Cerebellar cortex (tissue), 1 donor: ENCODE results near the gene PAPLN.

Experiments
- DNase-seq: peaks from one replicate; pipeline ENCODE4 v3.0.0-alpha.2; 2015; ENCODE audit warnings: low spot score

PAPLN gene

DNA sequence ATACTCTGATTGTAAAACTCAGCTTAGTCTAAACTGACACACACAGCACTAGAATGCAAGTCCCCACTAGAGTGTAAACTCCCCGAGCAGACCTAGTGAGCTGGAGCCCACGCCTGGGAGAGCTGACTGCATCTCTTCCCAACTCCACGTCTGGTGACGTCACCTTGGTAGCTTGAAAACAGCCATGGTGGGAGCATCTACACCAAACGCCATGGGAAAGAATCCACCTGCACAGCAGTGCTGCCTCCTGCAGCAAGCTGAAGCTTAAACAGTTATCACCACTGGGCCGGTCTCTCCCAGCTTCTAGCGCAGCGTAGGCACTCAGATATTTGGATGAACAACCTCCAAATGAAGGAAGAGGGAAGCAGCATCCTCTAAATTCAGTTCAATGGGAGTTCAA lies 4.3 kb upstream of the PAPLN start:
- DNase-seq: no peak

DNA sequence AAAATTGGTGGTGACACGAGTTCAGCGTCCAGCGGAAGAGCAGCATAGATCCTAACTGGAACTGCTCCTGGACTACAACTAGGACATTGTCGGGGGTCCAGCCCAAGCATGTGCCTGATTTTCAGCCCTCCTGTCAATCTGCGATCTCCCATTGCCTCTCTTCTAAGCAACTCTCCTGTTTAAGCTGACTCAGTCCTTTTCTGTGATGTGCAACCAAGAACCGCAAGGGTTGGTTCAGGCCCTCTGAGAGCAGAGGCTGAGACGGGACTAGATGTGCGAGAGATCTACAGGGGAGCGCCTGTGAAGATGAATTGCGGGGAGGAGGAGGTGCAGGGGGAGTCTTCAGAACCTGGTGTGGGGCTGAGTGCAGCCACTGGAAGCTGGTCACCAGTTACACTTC lies 3.7 kb upstream of the PAPLN start:
- no peak for DNase-seq

DNA sequence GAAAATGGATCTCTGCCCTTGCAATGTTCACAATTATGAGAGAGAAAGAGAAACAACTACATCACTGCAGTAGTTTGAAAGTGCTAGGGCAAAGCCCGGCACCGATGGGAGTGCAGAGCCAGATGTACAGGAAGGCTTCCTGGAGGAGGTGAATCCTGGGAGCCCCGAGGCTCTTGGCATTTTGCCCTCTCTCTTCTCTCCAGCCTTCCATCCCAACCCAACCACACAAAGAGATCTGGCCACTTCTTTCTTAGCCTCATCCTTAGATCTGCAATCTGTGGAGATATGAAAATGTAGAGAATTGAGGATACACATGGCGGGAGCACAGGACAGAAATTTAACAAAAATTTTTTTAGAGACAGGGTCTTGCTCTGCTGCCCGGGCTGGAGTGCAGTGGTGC lies 3.3 kb upstream of the PAPLN start:
- DNase-seq: no peak

DNA sequence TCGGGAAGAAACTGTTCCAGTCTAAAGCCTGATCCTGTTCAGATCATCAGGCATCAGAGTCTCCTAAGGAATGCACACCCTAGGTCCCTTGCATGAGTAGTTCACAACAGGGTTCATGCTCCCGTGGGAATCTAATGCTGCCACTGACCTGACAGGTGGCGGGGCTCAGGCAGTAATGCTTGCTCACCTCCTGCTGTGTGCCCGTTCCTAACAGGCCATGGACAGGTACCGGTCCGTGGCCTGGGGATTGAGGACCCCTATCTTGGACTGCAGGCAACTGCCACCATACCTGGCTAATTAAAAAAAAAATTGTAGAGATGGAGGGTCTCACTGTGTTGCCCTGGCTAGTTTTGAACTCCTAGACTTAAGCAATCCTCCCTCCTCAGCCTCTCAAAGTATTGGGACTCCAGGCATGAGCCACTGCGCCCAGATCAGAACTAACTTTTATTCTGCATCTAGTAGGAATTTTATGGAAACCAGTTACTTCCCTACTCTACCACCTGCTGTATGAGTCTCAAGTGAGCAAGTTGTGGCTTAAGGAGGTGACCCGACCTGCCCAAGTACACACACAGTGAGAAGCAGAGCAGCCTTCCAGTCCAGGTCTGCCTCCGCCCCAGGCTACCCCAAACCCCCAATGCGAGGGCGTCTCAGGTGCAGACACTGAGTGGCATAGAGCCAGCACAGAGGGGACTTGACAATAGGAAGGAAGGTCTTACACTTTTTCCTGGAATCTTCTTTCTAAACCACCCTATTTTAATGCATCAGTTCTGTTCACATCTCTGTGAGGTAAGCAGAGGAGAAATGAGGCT lies 2.5 kb upstream of the PAPLN start:
- no peak for DNase-seq

DNA sequence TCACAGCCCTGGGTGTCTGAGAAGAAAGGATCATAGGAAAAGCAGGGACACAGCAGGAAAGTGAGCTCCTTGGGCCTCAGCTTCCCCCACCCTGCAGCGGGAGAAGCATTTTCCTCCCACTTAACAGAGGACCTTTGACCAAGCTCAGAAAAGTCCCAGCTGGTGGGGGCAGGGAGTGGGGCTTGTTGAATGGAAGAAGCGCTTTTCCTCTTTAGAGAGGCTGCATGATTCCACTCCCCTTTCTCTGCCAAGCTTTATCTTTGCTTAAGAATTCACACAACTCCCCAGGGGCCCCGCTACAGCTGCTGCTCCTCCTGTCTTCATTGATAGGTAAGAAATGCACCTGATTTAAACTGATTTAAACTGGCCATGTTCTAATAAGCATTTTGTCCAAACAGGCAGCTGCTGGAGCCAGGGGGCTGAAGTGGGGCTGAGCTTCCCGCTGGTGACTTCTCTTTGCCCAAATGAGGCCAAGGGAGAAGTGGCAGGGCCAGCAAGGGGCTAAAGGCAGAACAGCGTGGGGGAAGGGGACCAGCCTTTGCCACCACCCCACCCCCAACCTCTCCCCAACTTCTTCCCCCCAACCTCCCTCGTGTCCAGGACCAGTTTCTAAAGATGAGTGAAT lies 1.7 kb upstream of the PAPLN start:
- DNase-seq: no peak

DNA sequence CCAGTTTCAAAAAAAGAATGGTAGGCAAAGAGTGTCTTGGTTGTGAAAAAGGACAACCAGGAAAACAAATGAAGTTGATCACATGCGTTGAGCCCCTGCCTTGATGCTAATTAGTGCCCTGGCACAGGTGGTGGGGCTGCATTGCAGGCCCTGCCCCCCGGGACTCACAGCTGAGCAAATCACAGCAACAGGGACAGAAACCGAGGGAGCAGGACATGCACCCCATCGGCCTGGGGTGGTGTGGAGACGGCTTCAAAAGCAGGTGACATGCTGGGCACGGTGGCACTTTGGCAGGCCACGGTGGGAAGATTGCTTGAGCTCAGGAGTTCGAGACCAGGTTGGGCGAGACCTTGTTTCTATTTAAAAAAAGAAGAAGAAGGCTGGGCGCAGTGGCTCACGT lies 1.1 kb upstream of the PAPLN start:
- no peak for DNase-seq

DNA sequence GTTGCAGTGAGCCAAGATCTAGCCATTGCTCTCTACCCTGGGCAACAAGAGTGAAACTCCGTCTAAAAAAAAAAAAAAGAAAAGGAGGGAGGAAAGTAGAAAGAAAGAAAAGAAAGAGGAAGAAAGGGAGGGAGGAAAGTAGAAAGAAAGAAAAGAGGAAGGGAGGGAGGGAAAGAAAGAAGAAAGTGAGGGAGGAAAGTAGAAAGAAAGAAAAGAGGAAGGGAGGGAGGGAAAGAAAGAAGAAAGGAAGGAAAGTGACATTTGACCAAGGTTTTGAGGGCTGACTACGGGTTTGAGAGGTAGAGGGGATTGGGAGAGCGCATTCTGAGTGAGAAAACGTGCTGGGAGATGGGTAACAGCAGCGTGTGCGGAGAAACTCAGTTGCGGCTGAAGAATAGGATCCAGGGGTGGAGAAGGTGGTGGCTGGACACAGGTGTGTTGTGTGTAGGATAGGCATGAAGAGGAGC lies 521 bp upstream of the PAPLN start:
- DNase-seq: no peak

DNA sequence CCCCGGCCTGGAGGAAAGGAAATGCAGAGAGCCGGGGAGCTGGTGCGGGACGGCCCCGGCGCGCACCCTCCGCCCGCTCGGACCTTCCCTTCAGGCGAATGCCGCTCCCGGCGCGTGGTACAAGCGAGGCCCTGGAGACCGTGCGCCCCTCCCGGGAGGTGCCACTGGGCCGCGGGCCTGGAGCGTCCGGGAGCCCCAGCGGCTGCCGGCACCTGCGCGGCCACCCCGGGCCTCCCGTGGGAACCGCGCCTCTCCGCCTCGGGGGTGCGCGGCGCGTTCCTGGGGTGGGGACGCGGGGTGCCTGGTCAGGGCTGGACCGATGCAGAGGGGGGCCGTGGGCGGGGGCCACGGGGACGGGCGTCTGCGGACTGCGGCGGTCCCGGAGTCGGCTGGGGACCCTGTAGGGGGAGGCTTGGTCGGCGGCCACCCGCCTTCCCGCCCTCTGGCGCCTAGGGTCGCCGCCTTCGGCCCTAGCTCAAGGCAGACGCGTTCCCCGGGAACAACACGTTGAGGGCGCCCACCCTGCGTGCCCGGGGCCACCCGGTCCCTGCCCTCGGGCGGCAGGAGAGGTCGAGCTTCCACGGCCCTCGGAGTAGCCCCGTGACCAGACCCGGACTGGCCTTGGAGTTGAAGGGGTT lies 599 bp downstream of the PAPLN start:
- DNase-seq: no peak

DNA sequence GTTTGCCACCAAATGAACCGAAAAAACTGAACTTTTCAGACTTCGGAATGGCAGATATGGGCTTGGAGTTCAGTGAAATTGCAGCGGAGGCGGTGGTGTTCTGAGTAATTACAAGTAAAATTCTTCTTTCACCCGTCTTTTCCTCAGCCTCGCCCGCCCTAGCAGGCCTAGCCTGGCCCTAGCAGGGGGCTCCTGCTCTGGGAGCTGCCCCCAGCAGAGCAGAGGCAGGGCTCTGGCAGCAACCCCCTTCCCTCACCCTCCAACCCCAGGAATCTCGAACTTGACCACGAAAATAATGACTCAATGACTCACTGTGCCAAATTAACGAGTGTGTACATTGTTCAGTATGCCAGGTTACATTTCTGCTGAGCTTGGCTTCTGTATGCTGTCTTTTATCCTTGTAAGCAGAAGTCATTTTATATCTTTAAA lies 1.1 kb downstream of the PAPLN start:
- DNase-seq: no peak

DNA sequence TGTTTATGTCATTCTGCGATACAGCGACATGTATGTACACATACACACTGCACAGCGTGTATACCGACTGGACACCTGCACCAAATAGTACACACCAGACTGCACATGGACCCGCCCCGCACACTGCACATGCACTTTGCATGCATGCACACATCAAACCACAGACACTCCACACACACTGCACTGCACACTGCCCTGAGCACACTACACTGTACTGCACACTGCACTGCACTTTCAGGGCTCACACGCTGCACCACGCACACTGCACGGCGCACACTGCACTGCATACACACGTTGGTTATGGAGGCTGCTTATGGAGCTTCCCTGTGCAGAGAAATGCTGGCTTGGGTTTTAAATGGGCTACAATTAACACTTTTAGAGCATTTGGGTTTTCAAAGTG lies 1.6 kb downstream of the PAPLN start:
- DNase-seq: no peak

DNA sequence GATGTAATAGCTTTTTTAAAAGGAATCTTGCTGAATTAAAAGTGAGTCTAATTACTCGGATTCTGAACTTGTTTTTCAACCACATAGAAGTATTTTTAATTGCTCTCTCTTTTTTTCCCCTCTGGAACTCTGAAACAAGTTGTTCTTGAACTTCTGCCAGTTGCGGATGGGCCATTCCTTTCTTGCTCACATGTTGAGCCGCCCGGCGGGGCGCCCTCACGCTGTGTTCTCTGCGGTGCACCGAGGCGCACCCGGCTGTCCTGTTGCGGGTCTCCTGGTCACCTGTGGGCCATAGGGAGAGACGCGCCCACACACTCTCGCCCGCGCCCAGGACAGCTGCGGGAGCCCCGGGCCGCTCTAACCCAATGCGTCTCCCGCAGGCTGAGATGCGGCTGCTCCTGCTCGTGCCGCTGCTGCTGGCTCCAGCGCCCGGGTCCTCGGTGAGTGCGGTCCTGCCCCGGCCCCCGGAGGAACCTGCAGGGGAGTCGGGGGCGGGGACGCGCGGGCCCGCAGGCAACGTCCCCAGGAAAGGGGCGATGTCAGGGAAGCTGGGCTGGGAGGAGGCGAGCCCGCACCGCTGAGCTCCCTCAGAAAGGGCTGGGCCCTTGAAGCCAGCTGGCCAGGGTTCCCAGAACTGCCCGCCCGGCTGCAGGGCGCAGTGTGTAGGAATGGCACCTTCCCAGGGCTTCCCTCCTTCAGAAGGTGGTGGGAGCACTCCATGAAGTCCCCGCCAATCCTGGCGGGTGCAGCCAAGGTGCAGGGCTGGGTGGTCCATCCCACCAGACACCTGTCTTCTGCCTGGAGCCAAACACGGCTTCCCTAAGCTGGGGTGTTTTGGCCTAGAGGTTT lies 2.3 kb downstream of the PAPLN start:
- DNase-seq: peak; percentile 7

DNA sequence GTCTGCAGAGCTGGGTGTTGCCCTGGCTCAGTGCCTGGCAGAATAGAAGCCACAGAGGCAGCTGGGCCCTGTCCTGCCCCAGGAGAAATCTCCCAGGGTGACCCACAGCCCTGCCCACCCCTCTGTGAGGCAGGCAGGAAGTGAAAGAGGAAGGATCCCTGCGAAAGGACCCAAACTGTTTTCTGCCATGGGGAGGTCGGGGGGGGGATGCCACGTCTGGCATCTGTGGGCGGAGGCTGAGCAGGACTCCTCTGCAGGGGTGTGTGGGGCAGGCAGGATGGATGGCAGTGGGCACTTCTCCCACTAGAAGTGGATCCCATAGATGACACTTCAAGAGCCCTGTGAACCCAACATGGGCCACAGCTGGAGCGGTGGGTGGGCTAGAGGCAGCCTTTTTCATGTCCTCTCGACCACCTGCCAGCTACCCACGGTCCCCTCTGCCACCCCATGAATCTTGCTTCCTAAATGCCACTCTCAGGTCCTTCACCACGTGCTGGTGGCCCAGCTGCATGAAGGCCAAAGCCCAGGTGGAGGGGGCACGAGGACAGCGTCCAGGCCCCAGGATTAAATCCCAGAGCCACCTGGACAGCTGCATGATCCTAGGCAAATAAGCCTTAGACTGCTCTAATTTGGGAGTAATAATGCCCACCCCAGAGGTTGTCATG lies 3.6 kb downstream of the PAPLN start:
- DNase-seq: no peak

DNA sequence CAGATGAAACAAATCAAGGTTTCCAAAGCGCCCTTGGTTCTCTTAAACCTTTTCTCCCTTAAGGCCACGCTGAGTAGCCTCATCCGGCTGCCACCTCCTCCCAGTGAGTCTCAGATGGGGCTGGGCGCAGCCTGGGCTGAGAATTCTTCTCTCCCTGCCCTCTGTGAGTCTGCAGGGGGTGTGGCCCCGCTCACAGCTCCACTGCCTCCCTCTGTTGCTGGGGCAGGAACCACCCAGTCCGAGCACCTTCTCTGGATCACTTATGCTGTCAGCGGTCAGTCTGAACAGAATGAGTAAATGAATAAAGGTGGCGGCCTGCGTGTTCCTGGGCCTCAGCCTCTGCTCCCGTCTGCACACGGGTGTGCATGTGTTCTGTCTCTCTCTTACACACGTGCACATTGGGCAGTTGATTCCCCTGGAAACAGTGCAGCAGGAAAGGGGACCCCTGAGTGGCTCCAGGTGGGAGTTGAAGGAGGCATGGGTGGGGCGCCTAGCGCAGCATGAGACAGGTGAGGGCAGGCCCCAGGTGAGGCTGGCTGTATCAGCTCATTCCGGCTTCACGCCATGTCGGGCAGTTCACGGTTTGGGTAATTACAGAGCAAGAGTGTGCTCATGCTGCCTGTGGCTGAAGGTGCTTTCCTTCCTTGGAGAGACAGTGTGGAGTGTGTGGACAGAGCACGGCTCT lies 4.3 kb downstream of the PAPLN start:
- no peak for DNase-seq

DNA sequence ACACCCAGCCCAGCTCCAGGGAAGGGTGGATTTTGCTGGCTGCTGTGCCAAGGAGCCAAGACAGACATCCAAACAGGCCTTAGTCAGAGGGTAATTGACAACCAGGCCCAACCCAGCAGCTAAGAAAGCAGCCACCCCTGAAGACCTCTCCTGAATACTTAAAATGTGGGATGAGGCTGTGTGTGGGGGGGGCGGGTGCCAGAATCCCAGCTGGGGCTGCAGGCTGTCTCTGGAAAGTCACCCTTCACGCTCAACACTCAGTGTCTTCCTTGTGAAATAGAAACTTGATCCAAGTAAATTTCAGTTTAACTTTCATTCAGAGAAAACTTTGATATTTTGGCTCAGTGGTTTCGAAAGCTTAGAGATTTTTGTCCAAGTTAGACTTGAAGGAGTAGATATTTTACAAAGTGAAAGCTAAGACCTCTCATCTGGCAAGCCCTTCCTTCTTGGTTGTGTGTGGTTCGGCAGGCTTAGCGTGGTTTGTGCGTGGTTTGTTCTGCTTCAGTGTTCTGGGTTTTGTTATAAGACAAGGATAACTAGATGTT lies 5.1 kb downstream of the PAPLN start:
- no peak for DNase-seq

DNA sequence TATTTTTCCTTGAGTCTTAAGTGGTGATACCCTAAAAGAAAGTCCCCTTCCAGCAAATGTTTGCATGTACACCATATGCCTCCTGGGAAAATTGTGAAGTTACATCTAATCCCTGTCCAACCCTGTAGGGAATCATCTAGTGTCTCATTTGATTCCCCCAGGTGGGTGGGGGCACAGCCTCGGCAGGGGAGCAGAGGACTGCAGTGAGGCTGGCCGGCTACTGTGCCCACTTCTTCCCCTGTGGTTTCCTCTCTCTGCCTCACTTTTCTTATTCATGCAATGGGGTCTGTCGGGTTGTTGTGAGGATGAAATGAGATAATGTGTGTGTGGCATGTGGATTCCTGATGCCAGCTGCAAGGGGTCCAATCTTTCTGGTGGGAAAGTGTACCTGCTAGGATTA lies 6.0 kb downstream of the PAPLN start:
- no peak for DNase-seq

DNA sequence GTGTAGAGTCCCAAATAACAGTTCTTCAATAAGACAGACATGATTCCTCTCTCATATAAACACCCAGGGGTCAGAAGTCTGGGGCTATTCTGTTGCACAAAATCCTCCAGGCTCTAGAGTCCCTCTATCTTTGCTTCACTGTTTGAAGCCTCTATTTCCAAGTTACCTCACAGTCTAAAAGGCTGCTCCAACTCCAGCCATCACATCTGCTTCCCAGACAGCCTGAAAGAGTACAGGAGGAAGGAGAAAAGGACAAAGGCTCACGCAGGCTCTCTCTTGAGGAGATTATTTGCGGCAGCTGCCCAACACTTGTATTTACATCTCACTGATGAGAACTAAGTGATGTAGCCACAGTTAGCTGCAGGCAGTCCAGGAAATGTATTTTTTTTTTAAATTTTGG lies 6.4 kb downstream of the PAPLN start:
- DNase-seq: no peak

DNA sequence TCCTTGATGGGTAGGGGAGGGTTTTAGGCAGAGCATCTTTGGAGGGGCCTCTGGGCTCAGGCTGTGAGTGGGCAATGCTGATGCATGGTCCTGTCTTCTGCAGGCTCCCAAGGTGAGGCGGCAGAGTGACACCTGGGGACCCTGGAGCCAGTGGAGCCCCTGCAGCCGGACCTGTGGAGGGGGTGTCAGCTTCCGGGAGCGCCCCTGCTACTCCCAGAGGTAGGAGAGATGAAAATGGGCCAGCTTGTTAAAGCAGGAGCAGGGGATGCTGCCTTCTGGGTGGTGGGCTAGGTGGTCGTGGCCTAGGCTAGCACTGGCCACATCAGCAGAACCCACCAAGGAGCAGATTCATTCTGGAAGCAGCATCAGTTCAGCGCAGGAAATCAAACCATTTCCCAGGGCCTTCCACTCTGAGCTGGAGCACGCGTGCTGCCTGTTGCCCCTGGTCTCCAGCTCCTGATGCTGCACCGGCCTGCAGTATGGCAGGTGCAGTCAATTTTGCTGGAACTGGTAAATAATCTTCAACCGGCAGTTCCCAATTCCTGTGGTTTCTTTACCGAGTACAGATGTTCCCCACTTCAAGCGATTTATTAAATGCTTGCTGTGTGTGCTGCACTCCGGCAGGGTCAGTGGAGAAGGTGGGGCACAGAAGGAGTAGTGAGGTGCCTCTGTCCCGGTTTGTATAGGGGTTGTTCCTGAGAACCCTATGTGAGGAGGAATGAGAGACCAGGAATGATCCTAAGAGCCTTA lies 7.4 kb downstream of the PAPLN start:
- DNase-seq: no peak

DNA sequence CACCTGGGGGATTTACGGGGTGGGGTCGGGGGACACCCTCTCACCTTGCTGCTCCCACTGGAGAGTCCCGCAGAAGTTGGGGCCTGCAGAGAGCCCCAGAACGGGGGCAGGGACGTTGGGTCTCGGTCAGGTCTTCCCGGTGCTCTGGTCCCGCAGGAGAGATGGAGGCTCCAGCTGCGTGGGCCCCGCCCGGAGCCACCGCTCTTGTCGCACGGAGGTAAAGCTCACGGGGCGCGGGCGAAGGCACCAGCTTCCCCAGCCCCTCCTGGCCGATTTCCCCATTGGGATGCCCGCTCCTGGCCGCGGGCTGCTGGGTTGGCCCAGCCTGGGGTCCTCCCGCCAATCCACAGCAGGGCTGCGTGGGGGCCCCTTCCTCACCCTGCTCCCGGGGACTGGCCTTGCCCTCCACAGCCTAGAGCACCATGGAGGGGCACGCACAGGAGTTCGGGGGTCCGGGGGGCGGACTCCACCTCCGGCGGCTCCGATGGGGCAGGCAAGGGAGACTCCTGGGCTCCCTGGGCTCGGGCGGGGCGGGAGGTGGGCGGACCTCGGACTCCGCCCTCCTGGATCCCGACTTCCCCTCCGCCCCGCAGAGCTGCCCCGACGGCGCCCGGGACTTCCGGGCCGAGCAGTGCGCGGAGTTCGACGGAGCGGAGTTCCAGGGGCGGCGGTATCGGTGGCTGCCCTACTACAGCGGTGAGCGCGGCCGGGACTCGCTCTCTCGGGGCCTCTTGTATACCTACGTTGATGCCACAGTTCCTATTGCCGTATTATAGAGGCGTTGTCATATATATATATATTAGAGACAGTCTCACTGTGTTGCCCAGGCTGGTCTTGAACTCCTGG lies 8.4 kb downstream of the PAPLN start:
- DNase-seq: no peak
